HG02970 (cell line): ENCODE results near the gene CDC26.

ENCODE experiments used
- ATAC-seq: cut with Tn5 transposase; IDR thresholded peaks from one replicate; pipeline ENCODE4 v1.9.1; 2021; ENCODE audit warnings: mild to moderate bottlenecking, moderate library complexity, moderate number of reproducible peaks; ENCODE audit not compliant: unreplicated experiment, low FRiP score

CDC26 gene

GRCh38 chr9:113275157-113276131 lies at the start of gene CDC26, which contains the start of gene PRPF4:
Gene CDC26 (minus strand): TSS chr9:113275572. CDS start chr9:113272507, 3,065 bp downstream.
Gene PRPF4 (plus strand): TSS chr9:113275658. CDS start chr9:113275744, 86 bp downstream.
- ATAC-seq: peak; percentile 98

- no peak for ATAC-seq
Observed at GRCh38 chr9:113322671-113323070, 47.3 kb upstream of the CDC26 start.

GRCh38 chr9:113320051-113320450 lies 44.7 kb upstream of the CDC26 start:
- ATAC-seq: no peak

- no peak for ATAC-seq
Observed at GRCh38 chr9:113319054-113319453, 43.7 kb upstream of the CDC26 start.

DNA sequence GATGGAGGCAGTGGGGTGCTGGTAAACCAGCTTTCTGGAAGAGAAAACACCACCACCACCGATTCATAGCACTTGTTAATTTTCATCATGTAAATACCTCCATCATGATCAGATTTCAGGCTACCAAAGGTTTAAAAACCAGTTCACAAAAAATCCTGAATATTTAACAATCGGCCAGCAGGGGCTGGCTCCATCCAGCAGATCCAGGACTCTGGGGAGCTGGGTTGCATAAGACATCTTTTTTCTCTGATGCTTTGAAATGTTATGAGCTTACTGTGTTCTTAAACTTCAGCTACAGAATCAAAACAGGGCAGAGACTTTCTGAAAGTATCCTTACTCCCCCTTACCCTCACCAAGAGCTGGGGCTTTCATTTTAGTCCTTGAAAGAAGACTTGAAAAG lies 42.4 kb upstream of the CDC26 start:
- ATAC-seq: no peak

- no peak for ATAC-seq
Observed at GRCh38 chr9:113316030-113316429, 40.7 kb upstream of the CDC26 start.

- no peak for ATAC-seq
Observed at GRCh38 chr9:113315231-113315630, 39.9 kb upstream of the CDC26 start.

GRCh38 chr9:113313261-113313660 lies 37.9 kb upstream of the CDC26 start:
- ATAC-seq: no peak

GRCh38 chr9:113311961-113312360 lies 36.6 kb upstream of the CDC26 start:
- no peak for ATAC-seq

DNA sequence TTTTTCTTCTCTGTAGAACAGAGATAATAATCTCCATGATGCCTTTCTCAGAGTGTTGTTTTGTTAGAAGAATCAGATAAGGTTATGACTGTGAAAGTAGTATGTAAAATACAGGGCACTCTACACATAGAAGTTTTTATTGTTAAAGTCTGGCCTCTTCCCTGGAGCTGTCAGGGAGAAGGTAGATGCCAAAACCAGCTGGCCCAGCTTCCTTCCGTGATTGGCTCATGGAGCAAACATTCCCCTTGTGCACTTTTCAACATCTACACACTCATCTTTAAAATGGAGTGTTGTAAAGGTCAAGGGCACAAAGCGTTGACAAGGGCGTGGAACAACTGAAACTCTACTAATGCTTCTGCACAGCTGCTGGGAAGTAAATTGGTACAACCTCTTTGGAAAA lies 35.2 kb upstream of the CDC26 start:
- ATAC-seq: no peak

DNA sequence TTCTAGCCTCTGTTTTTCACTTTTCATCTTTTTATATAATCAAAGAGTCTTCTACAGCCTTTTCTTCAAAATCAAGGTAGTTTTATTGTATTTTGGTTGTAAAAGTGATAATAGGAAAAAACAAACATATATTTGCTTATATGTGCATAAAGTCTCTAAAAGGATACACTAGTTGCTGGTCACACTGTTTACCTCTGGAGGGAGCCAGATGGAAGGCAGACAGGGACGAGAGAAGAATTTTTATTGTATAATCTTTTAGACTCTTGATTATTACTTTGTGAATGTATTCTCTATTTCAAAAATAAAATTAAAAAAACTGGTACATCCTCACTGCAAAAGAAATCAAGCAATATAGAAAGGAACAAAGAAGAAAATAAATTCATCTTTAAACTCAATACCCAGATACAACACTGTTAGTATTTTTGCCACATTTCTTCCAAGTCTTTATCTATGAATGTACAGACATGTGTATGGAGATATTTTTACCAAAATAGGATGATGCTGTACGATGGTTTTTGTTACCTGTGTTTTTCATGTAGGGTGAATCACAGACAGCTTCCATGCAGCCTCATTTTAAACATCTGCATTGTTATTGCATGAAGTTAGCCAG lies 33.9 kb upstream of the CDC26 start:
- ATAC-seq: no peak

- no peak for ATAC-seq
Observed at GRCh38 chr9:113307396-113307975, 32.1 kb upstream of the CDC26 start.

DNA sequence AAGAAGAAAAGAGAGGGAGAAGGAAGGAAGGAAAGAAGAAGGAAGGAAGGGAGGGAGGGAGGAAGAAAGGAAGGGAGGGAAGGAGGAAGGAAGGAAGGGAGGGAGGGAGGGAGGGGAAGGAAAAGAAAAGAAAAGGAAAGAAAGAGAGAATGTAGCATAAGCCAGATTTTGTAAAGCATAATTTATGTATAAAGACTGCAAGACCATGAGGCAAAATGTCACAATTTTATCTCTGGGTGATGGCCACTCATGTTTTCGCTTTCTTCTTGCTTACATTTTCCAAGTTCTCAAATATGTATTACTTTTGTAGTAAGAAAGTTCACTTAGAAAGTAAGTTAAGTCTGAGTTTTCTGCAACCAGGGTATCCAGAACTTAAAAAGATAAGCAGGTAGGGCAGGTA lies 31.2 kb upstream of the CDC26 start:
- no peak for ATAC-seq

GRCh38 chr9:113302792-113303418 lies 27.5 kb upstream of the CDC26 start, which contains the start of gene RNF183:
Gene RNF183 (minus strand): TSS chr9:113303376. CDS start chr9:113298184, 5,192 bp downstream.
- ATAC-seq: no peak

DNA sequence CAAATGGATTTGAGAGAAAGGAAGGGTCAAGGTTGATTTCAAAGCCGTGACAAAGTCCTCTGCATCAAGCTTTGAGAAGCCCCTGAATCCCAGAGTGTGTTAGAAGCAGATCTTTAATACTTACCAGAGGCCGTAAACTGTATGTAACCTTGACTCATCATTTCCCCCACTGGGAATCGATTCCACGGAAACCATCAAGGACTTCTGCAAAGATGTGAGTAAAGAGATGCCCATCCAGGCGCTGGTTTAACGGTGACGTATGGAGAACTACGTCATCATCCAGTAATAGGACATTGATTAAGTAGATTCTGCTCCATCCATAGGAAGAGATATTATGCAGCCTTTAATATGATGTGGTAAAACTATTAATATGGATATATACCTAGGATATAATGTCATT lies 26.2 kb upstream of the CDC26 start:
- no peak for ATAC-seq

- no peak for ATAC-seq
Observed at GRCh38 chr9:113299800-113300292, 24.5 kb upstream of the CDC26 start.

DNA sequence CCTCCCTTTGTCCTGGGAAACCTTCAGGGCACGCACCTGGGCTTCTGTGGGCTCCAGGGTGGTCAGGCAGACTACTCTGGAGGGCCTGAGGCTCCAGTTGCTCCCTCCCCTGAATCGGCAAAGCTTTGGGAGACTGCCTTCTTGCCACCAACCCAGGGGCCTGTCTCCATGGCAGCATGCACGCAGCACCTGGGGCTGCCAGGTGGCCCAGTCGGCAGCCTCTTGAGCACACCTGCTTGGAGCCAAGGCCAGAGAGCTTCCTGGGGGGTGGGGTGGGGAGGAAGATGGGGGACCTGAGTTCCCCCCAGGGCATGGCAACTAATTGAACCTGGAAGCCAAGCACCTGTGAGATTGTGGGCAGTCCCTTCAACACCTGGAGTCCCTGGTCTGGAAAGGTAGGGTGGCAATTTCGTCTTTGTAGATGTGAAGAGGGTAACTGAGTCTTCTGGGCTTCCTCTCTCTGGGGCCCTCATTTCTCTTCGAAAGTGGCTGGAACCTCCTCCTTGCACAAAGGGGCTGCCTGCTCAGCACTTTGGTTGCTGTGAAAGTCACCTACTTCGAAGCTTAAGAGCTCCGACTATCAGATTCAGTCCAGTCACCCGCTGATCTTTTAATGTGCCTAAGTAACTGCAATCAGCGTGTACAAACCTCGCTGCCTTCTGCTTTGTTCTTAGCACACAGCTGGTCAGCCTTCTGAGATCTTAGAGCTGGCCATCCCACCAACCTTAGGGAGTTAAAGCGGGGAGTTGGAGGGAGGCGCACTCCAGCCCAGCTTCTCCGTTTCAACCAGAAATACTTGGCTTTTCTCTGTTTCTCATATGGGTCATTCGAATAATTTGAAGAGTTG lies 23.8 kb upstream of the CDC26 start:
- no peak for ATAC-seq

DNA sequence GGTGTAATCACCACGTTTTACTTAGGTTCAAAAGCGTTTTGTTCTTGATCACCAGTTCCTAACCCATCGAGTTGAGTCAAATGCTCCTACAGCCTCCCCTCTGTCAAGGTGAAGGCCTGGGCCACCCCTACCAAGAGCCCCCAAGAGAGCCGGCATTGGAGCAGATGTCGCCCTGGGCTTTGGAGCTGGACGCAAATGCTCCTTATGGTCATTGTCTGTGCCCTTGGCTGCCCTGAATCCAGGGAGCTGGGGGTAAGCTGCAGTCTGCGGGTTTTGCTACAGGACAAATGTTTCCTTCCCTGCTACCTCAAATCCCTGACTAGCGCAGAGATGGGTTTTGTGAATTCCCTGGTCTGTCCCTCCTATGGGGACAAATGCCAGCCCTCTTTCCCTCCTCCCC lies 22.9 kb upstream of the CDC26 start:
- ATAC-seq: no peak

- ATAC-seq: no peak
Observed at GRCh38 chr9:113296796-113297558, 21.6 kb upstream of the CDC26 start.
